HCT116 (cell line): ENCODE results near the gene RFC1.
"Not testable (repeated sequence)": the region's sequence is repeated elsewhere in the genome, so short reads cannot be mapped to it uniquely, and the experiment has no call there.

Experiments used
- SRF ChIP-seq: IDR thresholded peaks from 2 replicates; pipeline ENCODE4 v1.6.1; 2012; ENCODE audit warnings: low read depth
- TF ChIP-seq, protein P1 (sequence below): IDR thresholded peaks from 2 replicates; pipeline ENCODE4 v1.6.1; 2012

DNA sequence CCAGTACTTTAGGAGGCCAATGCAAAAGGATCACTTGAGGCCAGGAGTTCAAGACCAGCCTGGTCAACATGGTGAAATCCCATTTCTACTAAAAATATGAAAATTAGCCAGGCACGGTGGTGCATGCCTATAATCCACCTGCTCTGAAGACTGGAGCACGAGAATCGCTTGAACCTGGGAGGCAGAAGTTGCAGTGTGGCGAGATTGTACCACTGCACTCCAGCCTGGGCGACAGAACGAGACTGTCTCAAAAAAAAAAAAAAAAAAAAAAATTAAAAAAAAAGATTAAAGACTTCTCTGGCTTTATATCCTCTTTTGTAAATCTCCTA lies 13.0 kb downstream of the RFC1 start:
- TF ChIP-seq SRF, result not testable (repeated sequence)
- TF ChIP-seq, protein P1, sequence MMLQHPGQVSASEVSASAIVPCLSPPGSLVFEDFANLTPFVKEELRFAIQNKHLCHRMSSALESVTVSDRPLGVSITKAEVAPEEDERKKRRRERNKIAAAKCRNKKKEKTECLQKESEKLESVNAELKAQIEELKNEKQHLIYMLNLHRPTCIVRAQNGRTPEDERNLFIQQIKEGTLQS, result not testable (repeated sequence)
